A549 (cell line): ENCODE data around the gene PAK1.

Experiments
- BCL3 ChIP-seq: fragments of >200 bp; sonication (Bioruptor Twin); formaldehyde crosslinking; IDR thresholded peaks from 3 replicates; pipeline ENCODE4 v1.6.1; 2016
- EP300 ChIP-seq, 2 experiments: fragments of >200 bp; sonication (Bioruptor Twin); formaldehyde crosslinking; IDR thresholded peaks; 2 replicates in 1 of 2; 3 replicates in 1 of 2; pipeline ENCODE4 v1.6.1; 2016 to 2017
- FOSB ChIP-seq: fragments of 250-450 bp; sonication (Bioruptor Pico); IDR thresholded peaks from 2 replicates; pipeline ENCODE4 v1.5.0; 2020; ENCODE audit warnings: mild to moderate bottlenecking, moderate library complexity
- MAZ ChIP-seq: fragments of 150-350 bp; IDR thresholded peaks from 2 replicates; pipeline ENCODE4 v1.6.1; 2014; ENCODE audit warnings: antibody characterized with exemption, low read depth, low read length, borderline replicate concordance
- MYC ChIP-seq: IDR thresholded peaks from 2 replicates; pipeline ENCODE4 v1.6.1; 2012; ENCODE audit warnings: mild to moderate bottlenecking, inconsistent platforms, low read length, improper control_type of control experiment, borderline replicate concordance
- NR3C1 ChIP-seq: fragments of >200 bp; sonication (Bioruptor Twin); formaldehyde crosslinking; IDR thresholded peaks from 3 replicates; pipeline ENCODE4 v1.6.1; 2017
- POLR2AphosphoS2 ChIP-seq: conservative IDR thresholded peaks from 2 replicates; pipeline ENCODE4 v1.6.1; 2012; ENCODE audit warnings: low read length, improper control_type of control experiment, inconsistent platforms
- RARB ChIP-seq: fragments of 250-450 bp; sonication (Bioruptor Pico); IDR thresholded peaks from 2 replicates; pipeline ENCODE4 v1.8.0; 2021; ENCODE audit warnings: mild to moderate bottlenecking, moderate library complexity
- TF ChIP-seq, protein P1 (sequence below): fragments of >200 bp; sonication (Bioruptor Twin); formaldehyde crosslinking; IDR thresholded peaks from 3 replicates; pipeline ENCODE4 v1.5.1; 2016
- TF ChIP-seq, protein P2 (sequence below): fragments of 150-350 bp; IDR thresholded peaks from 2 replicates; pipeline ENCODE4 v1.6.1; 2014; ENCODE audit warnings: low read depth, mild to moderate bottlenecking, low read length
- TF ChIP-seq, protein P3 (sequence below): IDR thresholded peaks from 2 replicates; pipeline ENCODE4 v1.6.1; 2012

DNA sequence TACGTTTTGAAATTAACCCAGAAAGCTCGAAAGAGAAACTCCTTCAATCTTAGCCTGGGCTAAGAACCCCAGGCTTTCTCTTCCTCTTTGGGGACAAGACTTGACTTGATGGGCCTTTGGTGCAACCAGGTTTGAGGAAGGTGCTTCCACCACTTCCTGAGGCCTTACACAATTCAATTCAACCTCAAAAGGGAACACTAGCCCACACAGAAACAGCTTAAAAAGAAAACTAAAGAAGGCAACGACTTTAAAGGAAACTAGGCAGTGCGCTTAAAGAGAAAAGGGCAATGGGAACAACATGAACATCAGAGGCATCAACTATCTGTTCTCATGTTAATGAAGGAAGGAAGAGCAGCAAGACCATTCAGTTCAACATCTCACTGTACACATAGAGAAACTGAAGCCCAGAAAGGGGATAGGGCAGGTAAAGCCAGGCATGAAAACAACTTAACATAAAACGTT is 24.8 kb downstream of the PAK1 start:
- TF ChIP-seq, protein P1, sequence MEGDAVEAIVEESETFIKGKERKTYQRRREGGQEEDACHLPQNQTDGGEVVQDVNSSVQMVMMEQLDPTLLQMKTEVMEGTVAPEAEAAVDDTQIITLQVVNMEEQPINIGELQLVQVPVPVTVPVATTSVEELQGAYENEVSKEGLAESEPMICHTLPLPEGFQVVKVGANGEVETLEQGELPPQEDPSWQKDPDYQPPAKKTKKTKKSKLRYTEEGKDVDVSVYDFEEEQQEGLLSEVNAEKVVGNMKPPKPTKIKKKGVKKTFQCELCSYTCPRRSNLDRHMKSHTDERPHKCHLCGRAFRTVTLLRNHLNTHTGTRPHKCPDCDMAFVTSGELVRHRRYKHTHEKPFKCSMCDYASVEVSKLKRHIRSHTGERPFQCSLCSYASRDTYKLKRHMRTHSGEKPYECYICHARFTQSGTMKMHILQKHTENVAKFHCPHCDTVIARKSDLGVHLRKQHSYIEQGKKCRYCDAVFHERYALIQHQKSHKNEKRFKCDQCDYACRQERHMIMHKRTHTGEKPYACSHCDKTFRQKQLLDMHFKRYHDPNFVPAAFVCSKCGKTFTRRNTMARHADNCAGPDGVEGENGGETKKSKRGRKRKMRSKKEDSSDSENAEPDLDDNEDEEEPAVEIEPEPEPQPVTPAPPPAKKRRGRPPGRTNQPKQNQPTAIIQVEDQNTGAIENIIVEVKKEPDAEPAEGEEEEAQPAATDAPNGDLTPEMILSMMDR = no peak
- no peak for TF ChIP-seq MAZ
- no peak for TF ChIP-seq RARB (CRISPR knock-in tag)
- TF ChIP-seq, protein P2, sequence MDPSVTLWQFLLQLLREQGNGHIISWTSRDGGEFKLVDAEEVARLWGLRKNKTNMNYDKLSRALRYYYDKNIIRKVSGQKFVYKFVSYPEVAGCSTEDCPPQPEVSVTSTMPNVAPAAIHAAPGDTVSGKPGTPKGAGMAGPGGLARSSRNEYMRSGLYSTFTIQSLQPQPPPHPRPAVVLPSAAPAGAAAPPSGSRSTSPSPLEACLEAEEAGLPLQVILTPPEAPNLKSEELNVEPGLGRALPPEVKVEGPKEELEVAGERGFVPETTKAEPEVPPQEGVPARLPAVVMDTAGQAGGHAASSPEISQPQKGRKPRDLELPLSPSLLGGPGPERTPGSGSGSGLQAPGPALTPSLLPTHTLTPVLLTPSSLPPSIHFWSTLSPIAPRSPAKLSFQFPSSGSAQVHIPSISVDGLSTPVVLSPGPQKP = no peak
- no peak for TF ChIP-seq POLR2AphosphoS2
- TF ChIP-seq NR3C1 = no peak
- no peak for TF ChIP-seq EP300 (IDR thresholded peaks at IDR 0.05)
- TF ChIP-seq FOSB (CRISPR knock-in tag) = no peak
- TF ChIP-seq BCL3 = no peak
- TF ChIP-seq, protein P3, sequence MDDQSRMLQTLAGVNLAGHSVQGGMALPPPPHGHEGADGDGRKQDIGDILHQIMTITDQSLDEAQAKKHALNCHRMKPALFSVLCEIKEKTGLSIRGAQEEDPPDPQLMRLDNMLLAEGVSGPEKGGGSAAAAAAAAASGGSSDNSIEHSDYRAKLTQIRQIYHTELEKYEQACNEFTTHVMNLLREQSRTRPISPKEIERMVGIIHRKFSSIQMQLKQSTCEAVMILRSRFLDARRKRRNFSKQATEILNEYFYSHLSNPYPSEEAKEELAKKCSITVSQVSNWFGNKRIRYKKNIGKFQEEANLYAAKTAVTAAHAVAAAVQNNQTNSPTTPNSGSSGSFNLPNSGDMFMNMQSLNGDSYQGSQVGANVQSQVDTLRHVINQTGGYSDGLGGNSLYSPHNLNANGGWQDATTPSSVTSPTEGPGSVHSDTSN = no peak
- no peak for TF ChIP-seq MYC
